Brain microvascular endothelial cell (primary cell): ENCODE data around the gene ZFYVE27.

Experiments used
- DNase-seq: peaks from one replicate; pipeline ENCODE4 v3.0.0-alpha.2; 2020
- H3K27ac ChIP-seq: fragments of 250-450 bp; sonication (Bioruptor Pico); 2 replicates; pipeline ENCODE4 v1.5.1; 2020; ENCODE audit warnings: mild to moderate bottlenecking, moderate library complexity
- H3K27me3 ChIP-seq: fragments of 250-450 bp; sonication (Bioruptor Pico); replicated peaks from 2 replicates; pipeline ENCODE4 v1.5.1; 2020; ENCODE audit warnings: mild to moderate bottlenecking
- H3K36me3 ChIP-seq: fragments of 250-450 bp; sonication (Bioruptor Pico); replicated peaks from 2 replicates; pipeline ENCODE4 v1.5.1; 2020; ENCODE audit warnings: mild to moderate bottlenecking
- H3K4me3 ChIP-seq: 2 replicates; pipeline ENCODE4 v1.5.1; 2011; ENCODE audit warnings: low read depth, mild to moderate bottlenecking, control low read depth, low read length, moderate library complexity
- CTCF ChIP-seq: IDR thresholded peaks from 2 replicates; pipeline ENCODE4 v1.5.1; 2011; ENCODE audit warnings: low read depth, mild to moderate bottlenecking, moderate library complexity, low read length, control low read depth, inconsistent platforms; ENCODE audit errors: missing control alignments
- in situ Hi-C: cut with HindIII; loops from 2 replicates; pipeline ENCODE4 v1.10.0; 2017; ENCODE audit warnings: low sequenced_read_pairs, low pct_ligation_motif_present

Gene ZFYVE27

DNA sequence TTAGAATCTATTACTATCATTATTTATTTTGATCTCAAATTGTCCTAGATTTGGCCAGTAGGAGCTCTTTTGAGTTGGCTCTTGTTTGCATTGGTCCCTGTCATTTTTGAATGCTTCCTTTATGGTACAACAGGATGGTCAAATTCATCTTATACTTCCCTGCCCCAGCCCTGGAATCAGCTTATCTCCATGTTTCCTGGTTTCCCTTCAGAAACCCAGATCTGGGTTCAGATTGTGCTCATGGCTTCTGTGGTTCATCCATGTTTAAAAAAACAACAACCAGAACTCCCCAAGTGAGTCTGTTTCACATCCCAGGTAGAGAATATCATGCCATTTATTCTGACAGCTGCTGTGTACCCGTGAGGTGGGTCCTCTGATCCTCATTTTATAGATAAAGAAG lies 10.6 kb downstream of the ZFYVE27 start:
- H3K27me3 ChIP-seq = no peaks in the 10 kb centered on the region
- in situ Hi-C loops = no loop called here
- no peak overlapping the region for H3K4me3 ChIP-seq
- H3K36me3 ChIP-seq = peaks cover 67% of the 10 kb centered on the region
- H3K27ac ChIP-seq = no peak overlapping the region
- no peak for TF ChIP-seq CTCF
- DNase-seq = no peak

GRCh38 chr10:97748116-97748515 lies 11.2 kb downstream of the ZFYVE27 start:
- Histone ChIP-seq H3K27ac (no peak overlapping the region), H3K36me3 (peaks cover 66% of the 10 kb centered on the region), H3K27me3 (no peaks in the 10 kb centered on the region), H3K4me3 (no peak overlapping the region)
- no peak for TF ChIP-seq CTCF
- DNase-seq = no peak
- in situ Hi-C loops = no loop called here

DNA sequence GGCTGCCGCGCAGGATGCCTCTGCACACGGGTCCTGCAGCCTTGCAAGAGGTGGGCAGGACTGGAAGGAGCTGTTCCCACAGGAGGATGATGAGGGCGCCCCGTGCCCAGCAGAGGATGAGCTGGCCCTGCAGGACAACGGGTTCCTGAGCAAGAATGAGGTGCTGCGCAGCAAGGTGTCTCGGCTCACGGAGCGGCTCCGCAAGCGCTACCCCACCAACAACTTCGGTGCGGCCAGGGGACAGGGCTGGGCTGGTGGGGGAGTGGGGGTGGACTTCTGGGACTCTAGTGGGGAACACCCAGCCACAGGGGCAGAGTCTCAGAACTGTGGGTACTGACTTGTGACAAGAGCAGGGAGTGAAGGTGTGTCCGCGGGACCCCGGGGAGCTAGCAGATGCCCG lies 16.0 kb downstream of the ZFYVE27 start:
- H3K4me3 ChIP-seq = no peak overlapping the region
- DNase-seq = no peak
- no peak overlapping the region for H3K27ac ChIP-seq
- in situ Hi-C loops = loop anchor here (25.0 kb wide), 1 partner anchor 109 kb away; no protein-coding TSS in a partner anchor
- TF ChIP-seq CTCF = no peak
- no peaks in the 10 kb centered on the region for H3K27me3 ChIP-seq
- H3K36me3 ChIP-seq = peaks cover 73% of the 10 kb centered on the region

DNA sequence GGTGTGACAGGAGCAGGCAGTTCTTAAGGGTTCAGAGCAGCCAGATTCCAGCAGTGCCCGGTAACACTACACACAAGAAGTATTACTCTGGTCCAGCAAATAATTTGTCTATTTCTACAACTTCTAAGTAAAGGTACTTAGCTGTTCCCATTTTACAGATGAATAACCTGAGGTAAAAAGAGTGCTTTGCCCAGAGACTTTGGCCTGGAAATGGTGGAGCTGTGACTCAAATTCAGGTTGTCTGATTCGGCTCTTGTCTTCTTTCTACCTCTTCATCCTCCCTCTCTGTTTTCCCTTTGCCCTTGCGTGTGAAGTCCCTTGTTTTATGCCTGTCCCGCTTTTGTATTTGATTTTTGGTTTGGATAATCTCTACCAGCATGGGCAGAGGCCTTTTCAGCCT lies 17.8 kb downstream of the ZFYVE27 start:
- no peak for DNase-seq
- Histone ChIP-seq H3K4me3 (no peak overlapping the region), H3K27ac (no peak overlapping the region), H3K27me3 (no peaks in the 10 kb centered on the region), H3K36me3 (peaks cover 66% of the 10 kb centered on the region)
- TF ChIP-seq CTCF = no peak
- in situ Hi-C loops = loop anchor here (25.0 kb wide), 1 partner anchor 108 kb away; no protein-coding TSS in a partner anchor

DNA sequence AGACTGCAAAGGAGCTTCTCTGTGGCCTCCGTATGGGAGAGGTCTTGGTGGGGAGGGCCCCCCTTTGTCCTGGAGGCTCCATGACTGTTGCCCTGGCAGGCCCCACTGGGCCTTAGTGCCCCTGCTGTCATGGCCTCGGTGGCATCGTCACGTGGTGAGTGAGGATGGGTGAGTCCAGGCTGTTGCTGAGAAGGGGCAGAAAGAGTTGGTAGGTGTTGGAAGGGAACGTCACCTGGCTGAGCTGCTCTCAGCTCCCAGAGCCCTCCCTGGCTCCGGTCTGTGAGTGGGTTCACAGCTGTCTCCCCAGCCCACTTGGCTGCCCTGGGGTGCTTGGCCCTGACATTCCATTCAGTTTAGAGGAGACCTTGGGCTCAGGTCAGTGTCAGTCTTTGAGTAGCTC lies 18.8 kb downstream of the ZFYVE27 start:
- no peak for DNase-seq
- H3K4me3 ChIP-seq = no peak overlapping the region
- no peak overlapping the region for H3K27ac ChIP-seq
- in situ Hi-C loops = loop anchor here (25.0 kb wide), 1 partner anchor 107 kb away; no protein-coding TSS in a partner anchor
- TF ChIP-seq CTCF = no peak
- H3K36me3 ChIP-seq = peaks cover 66% of the 10 kb centered on the region
- H3K27me3 ChIP-seq = no peaks in the 10 kb centered on the region

- Histone ChIP-seq H3K27ac (no peak overlapping the region), H3K4me3 (no peak overlapping the region), H3K36me3 (peaks cover 57% of the 10 kb centered on the region), H3K27me3 (no peaks in the 10 kb centered on the region)
- no peak for TF ChIP-seq CTCF
- in situ Hi-C loops = loop anchor here (25.0 kb wide), 1 partner anchor 105 kb away; no protein-coding TSS in a partner anchor
- no peak for DNase-seq
Measured at GRCh38 chr10:97757471-97757870, 20.5 kb downstream of the ZFYVE27 start.
